Suprapubic skin (tissue), 4 donors: Measurements from ENCODE around the gene FAM222A. TPM values are rescaled to one million over a fixed set of nuclear protein-coding genes. Genes with fewer than 3 reads are reported as not detected.

Source experiments
- DNase-seq, 2 donors: peaks; one replicate each; pipeline ENCODE4 v3.0.0-alpha.2; 2019; ENCODE audit warnings: low spot score in 2 of 2
- H3K27ac ChIP-seq: fragments of 200-600 bp; sonication (generic); one replicate; pipeline ENCODE4 v1.5.1; 2019
- H3K27me3 ChIP-seq: fragments of 200-600 bp; sonication (generic); one replicate; pipeline ENCODE4 v1.5.1; 2019
- H3K36me3 ChIP-seq: fragments of 200-600 bp; sonication (generic); one replicate; pipeline ENCODE4 v1.5.1; 2019
- H3K4me1 ChIP-seq: fragments of 200-600 bp; sonication (generic); one replicate; pipeline ENCODE4 v1.5.1; 2019
- H3K4me3 ChIP-seq: fragments of 200-600 bp; sonication (generic); one replicate; pipeline ENCODE4 v1.5.1; 2019; ENCODE audit warnings: mild to moderate bottlenecking
- H3K9me3 ChIP-seq: fragments of 200-600 bp; sonication (generic); one replicate; pipeline ENCODE4 v1.5.1; 2019
- CTCF ChIP-seq, 2 donors: fragments of 200-600 bp in 1 of 2; fragments of 450-650 bp in 1 of 2; sonication (generic) in 1 of 2; IDR thresholded peaks; one replicate each; pipeline ENCODE4 v1.5.1; 2016 to 2019; ENCODE audit warnings: antibody characterized with exemption in 2 of 2, mild to moderate bottlenecking in 1 of 2, moderate library complexity in 1 of 2
- EP300 ChIP-seq: sonication (generic); formaldehyde crosslinking; IDR thresholded peaks from one replicate; pipeline ENCODE4 v1.6.1; 2017; ENCODE audit warnings: antibody characterized with exemption
- POLR2A ChIP-seq, 2 donors: fragments of 450-650 bp; IDR thresholded peaks; one replicate each; pipeline ENCODE4 v1.6.1; 2017; ENCODE audit warnings: antibody characterized with exemption in 2 of 2, mild to moderate bottlenecking in 2 of 2, moderate library complexity in 2 of 2
- POLR2AphosphoS5 ChIP-seq, 3 donors: sonication (generic); formaldehyde crosslinking; IDR thresholded peaks; one replicate each; pipeline ENCODE4 v1.6.1; 2017; ENCODE audit warnings: antibody characterized with exemption in 3 of 3
- WGBS: methylation state at CpG from one replicate; pipeline ENCODE4 v1.1.5; 2018; 5-methylcytosine and 5-hydroxymethylcytosine counted together
- total RNA-seq, 4 donors: library from RNA; depleted of rRNA; stranded (reverse); fragments of >200 nt; gene quantifications; one replicate each; pipeline ENCODE4 v1.1.0, GENCODE V29; 2016

FAM222A gene
- total RNA-seq, 4 donors from 2014 or later = 3.9 to 8.5 (median 6.6) TPM

- H3K27me3 ChIP-seq = peaks cover 5% of the 10 kb centered on the region
- no peaks in the 10 kb centered on the region for H3K4me1 ChIP-seq
- H3K9me3 ChIP-seq = no peaks in the 10 kb centered on the region
- H3K4me3 ChIP-seq = no peak overlapping the region
- no peak overlapping the region for H3K27ac ChIP-seq
- H3K36me3 ChIP-seq = no peaks in the 10 kb centered on the region
- no peak for TF ChIP-seq POLR2A (IDR thresholded peaks at IDR 0.05)
- TF ChIP-seq CTCF (IDR thresholded peaks at IDR 0.05) = no peak
- TF ChIP-seq POLR2AphosphoS5 (IDR thresholded peaks at IDR 0.05) = no peak
- no peak for TF ChIP-seq EP300
- 75% methylated on average over 12 of the region's 12 CpGs for WGBS
- DNase-seq = no peak
These were observed 18.2 kb upstream of the FAM222A start for GRCh38 chr12:109695416-109695815.

- Histone ChIP-seq H3K4me1 (no peaks in the 10 kb centered on the region), H3K4me3 (no peak overlapping the region), H3K27me3 (peaks cover 5% of the 10 kb centered on the region), H3K36me3 (no peaks in the 10 kb centered on the region), H3K27ac (no peak overlapping the region), H3K9me3 (no peaks in the 10 kb centered on the region)
- TF ChIP-seq EP300 (no peak), POLR2A (IDR thresholded peaks at IDR 0.05) (no peak), POLR2AphosphoS5 (IDR thresholded peaks at IDR 0.05) (no peak), CTCF (IDR thresholded peaks at IDR 0.05) (no peak)
- WGBS = 55% methylated on average over 6 of the region's 6 CpGs
- no peak for DNase-seq
These were observed 17.6 kb upstream of the FAM222A start for GRCh38 chr12:109695961-109696461.

GRCh38 chr12:109696485-109697269, 16.9 kb upstream of the FAM222A start:
- H3K27ac ChIP-seq = no peak overlapping the region
- 75% methylated on average over 6 of the region's 6 CpGs for WGBS
- H3K9me3 ChIP-seq = no peaks in the 10 kb centered on the region
- H3K36me3 ChIP-seq = no peaks in the 10 kb centered on the region
- TF ChIP-seq POLR2AphosphoS5 (IDR thresholded peaks at IDR 0.05) (no peak), EP300 (no peak), POLR2A (IDR thresholded peaks at IDR 0.05) (no peak), CTCF (IDR thresholded peaks at IDR 0.05) (no peak)
- H3K27me3 ChIP-seq = peaks cover 5% of the 10 kb centered on the region
- no peak for DNase-seq
- H3K4me1 ChIP-seq = no peaks in the 10 kb centered on the region
- no peak overlapping the region for H3K4me3 ChIP-seq

- H3K27me3 ChIP-seq = peaks cover 5% of the 10 kb centered on the region
- TF ChIP-seq POLR2AphosphoS5 (IDR thresholded peaks at IDR 0.05) (no peak), POLR2A (IDR thresholded peaks at IDR 0.05) (no peak), CTCF (IDR thresholded peaks at IDR 0.05) (no peak), EP300 (no peak)
- H3K36me3 ChIP-seq = no peaks in the 10 kb centered on the region
- H3K4me3 ChIP-seq = no peak overlapping the region
- no peak overlapping the region for H3K27ac ChIP-seq
- no peaks in the 10 kb centered on the region for H3K9me3 ChIP-seq
- DNase-seq = no peak
- WGBS = 91% methylated on average over 2 of the region's 2 CpGs
- no peaks in the 10 kb centered on the region for H3K4me1 ChIP-seq
These were observed 16.4 kb upstream of the FAM222A start for GRCh38 chr12:109697270-109697553.

- no peak for DNase-seq
- WGBS = 82% methylated on average over 11 of the region's 11 CpGs
- H3K4me1 ChIP-seq = no peaks in the 10 kb centered on the region
- H3K36me3 ChIP-seq = no peaks in the 10 kb centered on the region
- H3K4me3 ChIP-seq = no peak overlapping the region
- no peaks in the 10 kb centered on the region for H3K9me3 ChIP-seq
- TF ChIP-seq EP300 (no peak), POLR2AphosphoS5 (IDR thresholded peaks at IDR 0.05) (no peak), CTCF (IDR thresholded peaks at IDR 0.05) (no peak), POLR2A (IDR thresholded peaks at IDR 0.05) (no peak)
- no peaks in the 10 kb centered on the region for H3K27me3 ChIP-seq
- no peak overlapping the region for H3K27ac ChIP-seq
These were observed 15.7 kb upstream of the FAM222A start for GRCh38 chr12:109697877-109698468.
